HG03439 (cell line): ENCODE data around the gene ERC1.

Source experiments
- ATAC-seq: cut with Tn5 transposase; IDR thresholded peaks from one replicate; pipeline ENCODE4 v1.9.1; 2021; ENCODE audit warnings: mild to moderate bottlenecking, moderate library complexity; ENCODE audit not compliant: unreplicated experiment

Gene ERC1

DNA sequence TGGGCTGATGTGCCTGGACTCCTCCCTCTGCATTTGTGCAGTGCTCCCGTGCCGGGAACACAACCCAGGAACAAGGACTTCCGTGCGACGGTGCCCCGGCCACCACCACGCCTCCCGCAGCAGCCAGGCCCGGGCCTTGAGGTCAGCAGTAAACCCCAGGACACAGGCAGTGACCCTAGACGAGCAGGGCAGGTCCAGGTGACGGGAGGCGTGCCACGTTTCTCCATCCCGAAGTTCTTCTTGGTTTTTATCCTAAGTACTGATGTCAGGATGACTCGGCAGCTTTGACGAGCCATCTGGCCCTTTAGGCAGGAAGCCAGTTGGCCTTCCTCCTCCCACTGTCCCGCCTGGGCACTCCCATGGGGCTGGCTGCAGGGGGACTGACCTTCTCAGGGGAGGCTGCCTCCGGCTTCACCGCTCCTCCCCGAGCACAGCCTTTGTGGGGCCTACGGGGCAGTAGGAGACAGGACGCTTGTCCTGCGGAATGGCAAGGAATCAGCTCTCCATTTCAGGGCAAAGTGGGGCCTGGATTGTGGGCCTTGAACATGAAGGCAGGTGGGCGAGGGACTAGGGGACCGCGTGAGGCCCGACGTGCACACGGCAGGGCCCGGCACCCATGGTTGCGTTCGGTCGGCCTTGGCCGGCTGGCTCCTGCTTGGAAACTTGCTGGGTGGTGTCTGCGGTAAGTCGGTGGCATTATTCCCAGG lies 509.2 kb downstream of the ERC1 start:
- no peak for ATAC-seq

DNA sequence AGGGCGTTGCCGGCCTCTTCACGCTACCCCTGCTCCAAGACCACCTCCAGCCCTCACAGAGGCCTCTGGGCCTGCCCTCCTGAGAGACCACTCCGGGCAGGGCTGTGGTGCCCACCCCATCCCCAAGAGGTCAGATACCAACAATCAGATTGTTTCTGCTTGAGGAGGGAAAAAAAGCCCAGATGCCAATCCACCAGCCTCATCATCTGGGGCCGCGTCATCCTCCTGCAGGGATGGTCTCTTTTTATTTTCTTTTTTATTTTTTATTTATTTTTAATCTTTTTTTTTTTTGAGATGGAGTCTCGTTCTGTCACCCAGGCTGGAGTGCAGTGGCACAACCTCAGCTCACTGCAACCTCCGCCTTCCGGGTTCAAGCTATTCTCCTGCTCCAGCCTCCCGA lies 510.0 kb downstream of the ERC1 start:
- no peak for ATAC-seq

- no peak for ATAC-seq
Measured at GRCh38 chr12:1501695-1502378, 510.8 kb downstream of the ERC1 start.

- no peak for ATAC-seq
Measured at GRCh38 chr12:1502379-1502720, 511.3 kb downstream of the ERC1 start.

- no peak for ATAC-seq
Measured at GRCh38 chr12:1502831-1503230, 511.8 kb downstream of the ERC1 start.

GRCh38 chr12:1503281-1503711 lies 512.3 kb downstream of the ERC1 start:
- no peak for ATAC-seq

GRCh38 chr12:1504304-1504894 lies 513.4 kb downstream of the ERC1 start:
- no peak for ATAC-seq

DNA sequence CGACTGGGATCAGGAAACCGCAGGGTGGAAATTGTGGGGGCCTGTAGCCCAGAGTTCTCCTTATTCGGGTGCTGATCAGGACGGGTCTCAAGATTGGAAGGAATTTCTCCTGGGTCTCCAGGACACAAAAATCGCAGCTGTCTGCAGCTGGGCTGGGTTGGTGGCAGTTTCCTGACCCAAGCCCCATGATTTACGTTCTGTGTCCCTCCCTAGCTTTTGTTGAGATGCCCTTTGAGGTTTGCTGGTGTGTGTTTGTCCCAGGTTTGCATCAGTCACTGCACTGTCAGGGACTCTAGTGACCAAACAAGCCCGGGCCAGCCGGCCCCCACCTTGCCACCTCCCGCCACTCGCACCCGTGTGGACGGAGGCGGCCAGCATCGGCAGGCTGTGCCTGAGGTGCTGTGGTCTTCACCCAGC lies 513.9 kb downstream of the ERC1 start:
- ATAC-seq = no peak

GRCh38 chr12:1505576-1505975 lies 514.6 kb downstream of the ERC1 start:
- ATAC-seq = no peak

GRCh38 chr12:1507308-1507707 lies 516.3 kb downstream of the ERC1 start:
- ATAC-seq = no peak

GRCh38 chr12:1509413-1510052 lies 518.5 kb downstream of the ERC1 start:
- no peak for ATAC-seq

GRCh38 chr12:1510056-1510812 lies 519.2 kb downstream of the ERC1 start:
- no peak for ATAC-seq

- ATAC-seq = no peak
Measured at GRCh38 chr12:1515010-1515409, 524.0 kb downstream of the ERC1 start.

DNA sequence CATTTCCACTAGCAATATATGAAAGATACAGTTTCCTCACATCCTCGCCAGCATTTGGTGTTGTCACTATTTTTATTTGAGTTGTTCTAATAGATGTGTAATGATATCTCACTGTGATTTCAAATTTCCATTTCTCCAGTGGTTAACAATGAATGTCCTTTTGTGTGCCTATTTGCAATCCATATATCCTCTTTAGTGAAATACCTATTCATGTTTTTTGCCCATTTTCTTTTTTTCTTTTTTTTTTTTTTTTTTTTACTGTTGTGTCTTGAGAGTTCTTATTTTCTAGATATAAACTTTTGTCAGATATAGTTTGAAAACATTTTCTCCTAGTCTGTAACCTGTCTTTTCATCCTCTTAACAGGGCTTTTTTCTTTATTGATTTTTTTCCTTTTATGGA lies 524.4 kb downstream of the ERC1 start:
- no peak for ATAC-seq

DNA sequence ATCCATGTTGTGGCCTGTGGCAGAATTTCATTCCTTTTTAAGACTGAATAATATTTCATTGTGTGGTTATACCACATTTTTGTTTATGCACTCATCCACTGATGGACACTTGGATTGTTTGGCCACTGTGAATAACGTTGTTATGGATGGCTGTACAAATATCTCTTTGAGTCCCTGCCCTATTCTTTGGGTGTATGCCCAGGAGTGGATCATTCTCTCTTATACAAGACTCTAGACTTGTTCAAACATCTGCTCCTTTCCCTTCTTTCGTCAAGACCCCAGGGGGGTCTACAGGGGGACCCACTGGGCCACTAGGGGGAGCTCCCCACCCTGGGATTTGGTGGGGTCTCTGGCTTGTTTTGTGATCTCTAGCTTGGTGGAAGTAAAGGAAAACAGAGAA lies 526.0 kb downstream of the ERC1 start:
- no peak for ATAC-seq

DNA sequence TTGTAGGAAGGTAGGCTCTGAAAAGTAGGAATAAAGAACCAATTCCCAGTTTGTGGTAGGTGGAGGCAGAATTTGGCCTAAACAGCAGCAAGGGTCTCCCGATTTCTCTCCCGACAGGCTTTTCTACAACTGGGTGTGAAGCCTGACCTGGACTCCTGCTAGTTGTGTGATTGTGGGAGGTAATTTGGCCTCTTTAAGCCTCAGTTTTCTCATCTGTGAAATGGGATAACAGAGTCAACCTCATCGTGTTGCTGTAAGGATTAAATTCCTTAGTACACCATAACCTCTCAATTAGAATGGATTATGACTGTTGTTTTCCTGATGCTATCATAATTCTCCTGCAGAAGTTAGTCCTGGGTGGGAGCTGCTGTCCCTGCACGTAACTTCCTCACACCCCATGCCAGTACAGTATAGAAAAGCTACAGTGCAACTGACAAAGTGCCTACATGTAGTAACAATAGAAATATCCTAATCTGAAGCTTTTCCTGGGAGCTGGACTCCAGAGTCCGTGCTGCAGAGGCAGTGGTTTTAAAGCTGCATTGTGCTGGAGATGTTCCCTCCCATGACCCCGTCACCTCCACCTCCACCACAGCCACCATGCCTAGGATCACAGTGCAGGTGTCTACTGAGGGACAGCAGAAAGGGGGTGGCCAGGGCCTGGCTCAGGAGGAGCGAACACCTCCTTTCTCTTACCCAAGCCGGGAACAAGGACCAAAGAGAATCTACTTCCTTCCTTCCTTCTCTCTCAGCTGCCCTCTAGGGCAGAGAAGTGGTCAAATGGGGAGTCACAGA lies 526.9 kb downstream of the ERC1 start:
- no peak for ATAC-seq

DNA sequence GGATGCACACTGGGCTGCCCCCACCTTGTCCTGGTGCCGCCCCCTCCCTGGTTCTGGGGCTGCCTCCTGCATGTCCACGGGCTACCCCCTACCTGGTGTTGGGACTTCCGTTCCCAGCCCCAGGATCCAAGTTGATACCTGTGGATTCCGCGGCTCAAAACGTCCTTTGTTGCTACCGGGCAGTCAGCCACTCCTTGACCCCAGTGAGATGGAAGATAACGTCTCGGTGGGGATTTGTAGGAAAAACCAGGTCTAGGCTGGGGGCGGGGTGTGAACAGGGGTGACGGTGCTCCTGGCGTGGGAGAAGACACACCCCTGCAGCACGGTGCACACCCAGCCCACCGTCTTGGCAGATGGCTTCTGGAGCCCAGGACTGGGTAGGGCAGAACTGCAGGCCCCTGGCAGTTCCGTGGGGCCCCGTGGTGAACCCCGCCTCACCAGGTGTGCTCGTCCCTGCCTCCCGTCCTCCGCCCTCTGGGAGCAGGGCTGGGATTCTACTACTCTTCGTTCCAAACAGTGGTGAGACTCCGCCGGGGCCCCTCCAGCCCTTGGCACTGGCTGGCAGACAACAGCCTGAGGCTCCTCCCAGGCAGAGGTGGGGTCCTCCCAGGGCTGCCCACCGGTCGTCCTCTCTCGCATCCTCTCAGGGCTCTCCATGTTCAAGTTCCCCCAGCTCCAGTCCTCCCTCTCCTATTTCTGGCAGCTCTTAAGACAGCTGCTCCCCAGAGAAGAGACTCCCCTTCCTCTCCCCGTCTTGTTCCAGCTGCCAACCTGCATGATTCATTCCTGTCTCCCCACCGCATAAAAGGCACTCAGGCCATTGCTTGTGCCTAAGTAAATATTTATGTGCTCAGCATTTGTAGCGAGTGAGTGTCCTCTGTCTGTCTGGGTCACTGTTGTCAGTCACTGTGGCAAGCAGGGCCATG lies 527.8 kb downstream of the ERC1 start:
- ATAC-seq = no peak

DNA sequence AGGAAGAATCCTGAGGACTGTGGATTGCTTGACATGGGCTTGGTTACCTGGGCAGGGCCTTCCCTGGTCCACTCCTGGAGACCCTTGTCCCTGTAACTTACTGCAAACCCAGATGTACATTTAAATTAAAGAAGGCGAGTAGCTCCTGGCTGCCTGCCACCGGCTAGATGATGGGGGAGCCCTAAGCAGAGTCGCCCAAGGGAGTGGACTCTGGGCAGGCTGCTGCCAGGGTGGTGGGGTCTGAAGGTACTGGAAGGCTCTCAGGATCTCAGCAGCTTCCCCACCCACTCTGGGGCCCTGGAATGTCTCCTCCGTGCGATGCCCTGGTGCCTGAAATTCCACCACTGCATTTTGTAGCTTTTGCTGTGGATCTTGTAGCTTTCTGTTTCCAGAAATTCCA lies 528.6 kb downstream of the ERC1 start:
- no peak for ATAC-seq

DNA sequence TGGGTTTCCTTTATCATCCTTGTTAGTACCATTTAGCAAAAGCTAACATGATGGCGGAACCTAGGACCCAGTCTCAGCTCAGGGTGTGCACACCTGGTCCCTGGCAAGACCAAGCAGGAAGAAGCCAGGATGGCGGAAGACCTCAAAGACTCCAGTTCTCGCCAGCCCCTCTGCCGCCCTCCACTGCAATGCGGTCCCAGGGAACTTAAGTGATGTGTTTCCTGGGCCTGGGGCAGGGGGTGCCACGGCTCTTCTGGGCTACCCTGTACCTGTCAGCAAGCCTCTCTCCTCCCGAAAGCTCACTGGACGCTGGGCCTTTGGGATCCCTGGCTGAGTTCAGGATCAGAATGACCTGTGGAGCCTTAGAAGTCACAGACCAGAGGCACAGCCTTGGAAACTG lies 532.0 kb downstream of the ERC1 start:
- ATAC-seq = no peak
